T-helper 1 cell treated with Interleukin-12 subunit alpha and Interleukin-12 subunit beta and Interleukin-4 antibody, amounts not matched to agents 30 ng/mL and 1 ng/mL, for 36 hours (primary cell): ENCODE results near the gene DBT. TPM values are rescaled to one million over a fixed set of nuclear protein-coding genes. Genes with fewer than 3 reads are reported as not detected.
"Not testable (repeated sequence)": the region's sequence is repeated elsewhere in the genome, so short reads cannot be mapped to it uniquely, and the experiment has no call there.

Source experiments
- intact Hi-C: fragments of 100-400 bp; cut with micrococcal nuclease; formaldehyde crosslinking; loops from one replicate; pipeline ENCODE4 v1.15.1; 2024
- total RNA-seq: library from RNA; stranded (reverse); gene quantifications from 2 replicates; pipeline ENCODE4 v1.2.3, GENCODE V29; 2022

The DBT gene
- total RNA-seq, 1 donor from 2014 or later = 10.9 TPM

- intact Hi-C loops = not testable (repeated sequence)
Observed at GRCh38 chr1:100200060-100200459, 49.6 kb downstream of the DBT start.

GRCh38 chr1:100198596-100198995 is 51.0 kb downstream of the DBT start:
- intact Hi-C loops = no loop called here

GRCh38 chr1:100188617-100189016 is 61.0 kb downstream of the DBT start:
- intact Hi-C loops = no loop called here

DNA sequence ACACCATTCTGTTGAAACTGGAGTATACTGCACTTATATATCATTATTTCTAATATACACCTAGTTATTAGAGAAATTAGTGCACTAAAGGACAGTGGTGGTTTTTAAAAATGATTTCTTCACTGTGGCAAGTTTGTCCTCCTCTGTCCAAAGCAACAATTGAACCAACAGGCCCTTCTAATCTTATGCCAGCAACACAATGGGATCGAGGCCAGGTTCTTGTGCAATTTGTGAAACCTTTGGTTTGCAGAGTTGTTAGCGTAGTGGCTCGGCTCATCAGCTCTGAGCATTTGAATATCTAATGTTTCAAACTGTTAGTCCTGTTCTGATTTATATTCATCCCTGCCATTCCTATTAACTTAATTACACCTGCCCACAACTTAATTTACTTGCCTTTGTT is 61.7 kb downstream of the DBT start:
- intact Hi-C loops = no loop called here

DNA sequence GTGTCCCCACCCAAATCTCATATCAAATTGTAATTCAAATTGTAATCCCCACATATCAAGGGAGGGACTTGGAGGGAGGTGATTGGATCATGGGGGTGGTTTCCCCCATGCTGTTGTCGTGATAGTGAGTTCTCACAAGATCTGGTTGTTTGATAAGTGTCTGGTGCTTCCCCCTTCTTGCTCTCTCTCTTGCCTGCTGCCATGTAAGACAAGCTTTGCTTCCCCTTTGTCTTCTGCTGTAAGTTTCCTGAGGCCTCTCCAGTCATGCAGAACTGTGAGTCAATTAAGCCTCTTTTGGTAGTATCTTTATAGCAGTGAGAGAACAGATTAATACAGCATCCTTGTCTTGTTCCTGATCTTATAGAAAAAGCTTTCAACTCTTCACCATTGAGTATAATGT is 65.1 kb downstream of the DBT start:
- intact Hi-C loops = no loop called here

DNA sequence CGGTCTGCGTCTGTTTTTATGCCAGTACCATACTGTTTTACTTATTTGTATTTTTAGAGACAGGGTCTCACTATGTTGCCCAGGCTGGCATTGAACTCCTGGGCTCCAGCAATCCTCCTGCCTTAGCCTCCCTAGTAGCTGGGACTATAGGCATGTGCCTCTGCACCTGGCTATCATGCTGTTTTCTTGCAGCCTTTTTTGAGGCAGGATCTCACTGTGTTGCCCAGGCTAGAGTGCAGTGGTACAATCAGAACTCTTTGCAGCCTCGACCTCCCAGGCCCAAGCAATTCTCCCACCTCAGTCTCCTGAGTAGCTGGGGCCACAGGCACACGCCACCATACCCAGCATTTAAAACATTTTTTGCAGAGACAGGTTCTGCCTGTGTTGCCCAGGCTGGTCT is 66.3 kb downstream of the DBT start:
- intact Hi-C loops = no loop called here

- intact Hi-C loops = no loop called here
Observed at GRCh38 chr1:100178091-100178490, 71.5 kb downstream of the DBT start, which contains the start of gene LRRC39. TSS of gene LRRC39 (minus strand) at chr1:100178256. CDS start at chr1:100168516, 9,740 bp downstream.

- intact Hi-C loops = no loop called here
Observed at GRCh38 chr1:100177295-100178041, 72.2 kb downstream of the DBT start.

- intact Hi-C loops = no loop called here
Observed at GRCh38 chr1:100168051-100168450, 81.6 kb downstream of the DBT start.

DNA sequence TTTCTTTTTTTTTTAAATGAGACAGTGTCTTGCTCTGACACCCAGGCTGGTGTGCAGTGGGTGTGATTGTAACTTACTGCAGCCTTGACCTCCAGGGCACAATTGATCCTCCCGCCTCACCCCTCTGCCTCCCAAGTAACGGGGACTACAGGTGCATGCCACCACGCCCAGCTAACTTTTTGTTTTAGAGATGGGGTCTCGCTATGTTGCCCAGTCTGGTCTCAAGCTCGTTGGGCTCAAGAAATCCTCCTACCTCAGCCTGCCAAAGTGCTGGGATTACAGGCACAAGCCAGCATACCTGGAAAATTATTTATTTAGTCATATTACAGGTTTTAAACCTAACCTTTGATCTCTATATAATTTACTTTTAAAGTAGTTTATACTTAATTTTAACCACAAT is 84.9 kb downstream of the DBT start:
- intact Hi-C loops = no loop called here

GRCh38 chr1:100164216-100164615 is 85.4 kb downstream of the DBT start:
- intact Hi-C loops = no loop called here

DNA sequence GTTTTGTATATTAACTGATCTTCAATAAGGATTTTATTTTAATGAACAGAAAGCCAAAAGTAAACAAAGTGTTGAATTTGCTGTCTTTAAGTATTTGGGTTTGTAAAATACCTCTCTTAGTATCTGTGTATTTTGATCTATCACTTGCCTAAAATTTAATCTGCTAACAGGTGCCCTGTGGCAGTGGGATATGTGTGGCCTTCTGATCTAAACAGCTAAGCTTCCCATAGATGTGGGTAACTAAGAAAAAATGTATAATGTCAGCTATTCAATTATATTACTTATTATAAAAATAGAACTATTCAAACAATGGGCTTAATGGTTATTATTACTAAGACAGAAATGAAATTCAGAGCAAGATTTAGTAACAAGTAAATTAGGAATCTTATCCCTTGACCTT is 86.8 kb downstream of the DBT start:
- intact Hi-C loops = no loop called here

DNA sequence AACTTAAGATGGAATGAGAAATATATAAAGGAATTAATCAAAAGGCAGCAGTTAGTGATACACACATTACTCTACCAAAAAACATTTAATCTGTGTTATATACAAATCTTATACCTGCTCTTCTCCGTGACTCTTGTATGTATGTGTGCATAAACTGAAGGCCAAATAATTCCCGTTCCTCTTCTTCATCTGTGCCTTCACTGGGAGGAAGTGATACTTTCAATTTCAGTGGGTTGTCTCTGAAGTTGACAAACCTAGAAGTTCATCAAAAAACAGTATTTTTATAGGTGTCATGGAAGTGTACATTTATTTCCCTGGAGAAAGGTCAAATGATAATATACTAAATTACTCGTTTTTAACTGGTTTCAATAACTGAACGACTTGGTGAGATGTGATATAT is 97.4 kb downstream of the DBT start:
- intact Hi-C loops = no loop called here

DNA sequence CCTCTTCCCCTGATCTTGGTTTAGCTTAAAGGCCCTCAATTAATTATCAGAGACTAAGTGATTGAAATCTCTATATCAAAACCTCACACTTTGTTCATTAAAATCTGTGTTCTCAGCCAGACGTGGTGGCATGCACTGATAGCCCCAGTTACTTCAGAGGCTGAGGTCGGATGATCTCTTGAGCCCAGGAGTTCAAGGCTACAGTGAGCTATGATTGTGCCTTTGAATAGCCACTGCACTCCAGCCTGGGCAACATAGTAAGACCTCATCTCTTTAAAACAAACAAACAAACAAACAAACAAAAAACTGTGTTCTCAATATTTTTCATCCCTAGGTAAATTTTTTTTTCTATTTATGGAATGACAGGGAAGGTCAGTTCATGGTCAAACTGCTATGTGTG is 98.0 kb downstream of the DBT start:
- intact Hi-C loops = no loop called here

- intact Hi-C loops = no loop called here
Observed at GRCh38 chr1:100147875-100148274, 101.8 kb downstream of the DBT start.

GRCh38 chr1:100146958-100147357 is 102.7 kb downstream of the DBT start:
- intact Hi-C loops = no loop called here

GRCh38 chr1:100145116-100145515 is 104.5 kb downstream of the DBT start:
- intact Hi-C loops = no loop called here

- intact Hi-C loops = no loop called here
Observed at GRCh38 chr1:100142343-100142742, 107.3 kb downstream of the DBT start.

- intact Hi-C loops = no loop called here
Observed at GRCh38 chr1:100141192-100141591, 108.4 kb downstream of the DBT start.

DNA sequence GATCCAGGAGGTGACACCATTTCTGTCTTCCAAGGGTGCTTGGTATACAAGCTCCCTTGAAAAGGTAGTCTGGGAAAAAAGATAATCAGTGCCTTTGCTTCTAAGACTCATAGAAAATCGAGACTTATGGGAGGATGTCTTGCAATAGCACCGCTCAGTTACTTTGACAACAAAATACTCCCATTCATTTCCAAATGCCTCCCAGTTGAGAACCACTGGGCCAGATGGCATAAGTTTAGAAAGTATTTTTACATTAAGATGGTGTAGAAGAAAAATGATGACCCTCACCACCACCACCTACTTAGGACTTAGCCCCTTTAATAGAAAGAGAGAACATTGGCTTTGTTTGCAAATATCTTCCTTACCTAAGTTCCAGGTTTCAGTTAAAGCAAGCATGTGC is 112.0 kb downstream of the DBT start:
- intact Hi-C loops = loop anchor here (10.0 kb wide), 1 partner anchor 727 kb away; no protein-coding TSS in a partner anchor
